ENCODE measurements around the gene MGAT1.

The MGAT1 gene

DNA sequence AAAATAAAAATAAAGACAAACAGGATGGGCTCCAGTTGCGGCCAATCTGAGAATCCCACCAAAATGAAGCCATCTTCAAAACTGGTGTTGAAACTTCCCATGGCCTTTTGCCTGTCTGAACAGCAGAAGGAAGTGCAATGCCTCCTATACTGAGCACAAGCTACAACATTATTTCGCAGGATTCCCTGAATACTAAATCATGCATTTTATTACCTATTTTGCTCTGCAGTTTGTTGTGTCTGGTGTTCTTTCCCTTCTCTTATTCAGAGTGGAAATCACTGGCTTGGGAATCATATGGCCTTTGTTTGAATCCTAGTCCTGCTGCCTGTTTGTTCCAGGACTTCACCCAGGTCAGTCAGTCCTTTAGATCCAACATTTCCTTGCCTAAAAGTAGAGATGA, 62.6 kb downstream of the MGAT1 start, which contains the start of gene OR2Y1:
TSS of gene OR2Y1 (minus strand) at position 101 of the 400 bp plus-strand sequence. CDS start at position 101, 0 bp downstream.
- TF ChIP-seq, protein P1, sequence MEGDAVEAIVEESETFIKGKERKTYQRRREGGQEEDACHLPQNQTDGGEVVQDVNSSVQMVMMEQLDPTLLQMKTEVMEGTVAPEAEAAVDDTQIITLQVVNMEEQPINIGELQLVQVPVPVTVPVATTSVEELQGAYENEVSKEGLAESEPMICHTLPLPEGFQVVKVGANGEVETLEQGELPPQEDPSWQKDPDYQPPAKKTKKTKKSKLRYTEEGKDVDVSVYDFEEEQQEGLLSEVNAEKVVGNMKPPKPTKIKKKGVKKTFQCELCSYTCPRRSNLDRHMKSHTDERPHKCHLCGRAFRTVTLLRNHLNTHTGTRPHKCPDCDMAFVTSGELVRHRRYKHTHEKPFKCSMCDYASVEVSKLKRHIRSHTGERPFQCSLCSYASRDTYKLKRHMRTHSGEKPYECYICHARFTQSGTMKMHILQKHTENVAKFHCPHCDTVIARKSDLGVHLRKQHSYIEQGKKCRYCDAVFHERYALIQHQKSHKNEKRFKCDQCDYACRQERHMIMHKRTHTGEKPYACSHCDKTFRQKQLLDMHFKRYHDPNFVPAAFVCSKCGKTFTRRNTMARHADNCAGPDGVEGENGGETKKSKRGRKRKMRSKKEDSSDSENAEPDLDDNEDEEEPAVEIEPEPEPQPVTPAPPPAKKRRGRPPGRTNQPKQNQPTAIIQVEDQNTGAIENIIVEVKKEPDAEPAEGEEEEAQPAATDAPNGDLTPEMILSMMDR (IDR thresholded peaks at IDR 0.05; ENCODE audit: low read depth, low read length), result no peak

DNA sequence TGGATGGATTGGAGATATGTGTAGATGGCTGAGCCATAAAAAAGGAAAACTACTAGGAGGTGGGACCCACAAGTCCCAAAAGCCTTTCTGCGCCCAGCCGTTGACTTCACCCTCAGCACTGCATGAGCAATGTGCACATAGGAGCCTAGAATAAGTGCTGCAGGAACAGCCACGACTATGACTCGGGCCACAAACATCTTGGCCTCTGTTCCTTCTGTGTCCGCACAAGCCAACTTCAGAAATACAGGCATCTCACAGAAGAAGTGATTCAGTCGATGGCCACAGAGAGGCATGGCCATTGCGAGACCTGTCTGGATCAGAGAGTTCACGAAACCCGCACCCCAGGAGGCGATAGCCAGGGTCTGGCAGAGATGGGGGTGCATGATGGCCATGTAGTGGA, 63.3 kb downstream of the MGAT1 start:
- in situ Hi-C loops (cut with HindIII; ENCODE audit: low sequenced_read_pairs), result no loop called here
- no peak overlapping the region for H3K4me3 ChIP-seq (ENCODE audit: low read depth, low read length)
- TF ChIP-seq, protein P1 (IDR thresholded peaks at IDR 0.05; ENCODE audit: low read depth, low read length), result no peak
- DNase-seq (ENCODE audit: low read depth, low spot score), result no peak

More for the DNA sequence above, 62.6 kb downstream of the MGAT1 start, which contains the start of gene OR2Y1:
- no peak within 1 kb of the TSS for H3K4me3 ChIP-seq (ENCODE audit: low read depth, low read length)
- no peak for DNase-seq (ENCODE audit: low read depth, low spot score)
- in situ Hi-C loops (cut with HindIII; ENCODE audit: low sequenced_read_pairs), result no loop called here

DNA sequence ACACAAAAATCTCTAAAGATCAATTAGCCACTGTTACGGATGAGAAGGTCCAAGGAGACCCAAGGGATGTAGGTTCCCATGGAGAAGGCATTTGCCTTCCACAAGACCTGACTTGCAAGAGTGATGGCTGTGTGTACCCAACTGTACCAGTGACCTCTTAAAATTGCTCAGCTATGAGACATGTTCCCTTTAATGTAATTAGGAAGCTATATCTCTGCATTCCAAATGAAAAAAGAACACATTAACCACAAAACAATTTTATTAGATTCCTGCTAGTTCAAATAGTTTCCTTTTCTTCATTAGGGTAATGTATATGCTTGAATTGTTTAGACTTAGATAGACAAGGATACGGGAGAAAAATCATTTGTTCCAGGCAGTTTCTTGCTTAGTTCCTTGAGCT, 66.1 kb downstream of the MGAT1 start:
- TF ChIP-seq, protein P1 (IDR thresholded peaks at IDR 0.05; ENCODE audit: low read depth, low read length), result no peak
- DNase-seq (ENCODE audit: low read depth, low spot score), result no peak

More for the DNA sequence above, 66.1 kb downstream of the MGAT1 start:
- H3K4me3 ChIP-seq (ENCODE audit: low read depth, low read length), result no peak overlapping the region
- in situ Hi-C loops (cut with HindIII; ENCODE audit: low sequenced_read_pairs), result no loop called here
